22Rv1 (cell line): ENCODE measurements around the gene LRRC42.

Experiments used
- CTCF ChIP-seq: fragments of 450-650 bp; IDR thresholded peaks from 2 replicates; pipeline ENCODE4 v1.5.1; 2017; ENCODE audit warnings: mild to moderate bottlenecking
- ZFX ChIP-seq: fragments of 450-650 bp; IDR thresholded peaks from 2 replicates; pipeline ENCODE4 v1.6.1; 2017; ENCODE audit warnings: antibody characterized with exemption, borderline replicate concordance

GRCh38 chr1:54012863-54013262 lies 66.7 kb downstream of the LRRC42 start:
- TF ChIP-seq CTCF = no peak
- TF ChIP-seq ZFX = no peak
